HG03103 (cell line): ENCODE data around the gene HMGA1.

Source experiments
- ATAC-seq: cut with Tn5 transposase; IDR thresholded peaks from one replicate; pipeline ENCODE4 v1.9.1; 2021; ENCODE audit warnings: low read depth; ENCODE audit not compliant: unreplicated experiment

The HMGA1 gene

GRCh38 chr6:34223956-34224940, 12.4 kb upstream of the HMGA1 start:
- peak; percentile 85 for ATAC-seq

GRCh38 chr6:34225551-34225950, 11.1 kb upstream of the HMGA1 start:
- ATAC-seq = no peak

DNA sequence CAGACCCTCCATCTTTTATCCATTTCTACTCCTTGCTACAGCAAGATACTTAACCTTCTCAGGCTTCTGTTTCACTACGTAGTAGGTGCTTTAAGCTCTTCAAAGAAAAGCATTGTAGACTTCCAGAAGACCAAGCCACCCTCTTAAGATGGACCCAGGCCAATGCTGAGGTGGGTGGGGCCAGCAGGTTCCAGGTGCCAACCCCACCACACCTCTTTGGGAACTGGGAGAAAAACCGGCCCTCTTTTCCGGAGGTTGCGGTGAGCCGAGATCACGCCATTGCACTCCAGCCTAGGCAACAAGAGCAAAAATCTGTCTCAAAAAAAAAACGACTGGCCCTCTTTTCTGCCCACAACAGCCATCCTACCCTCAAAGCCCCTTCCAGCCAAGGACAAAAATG, 10.6 kb upstream of the HMGA1 start:
- ATAC-seq = no peak

GRCh38 chr6:34226731-34227586, 9.7 kb upstream of the HMGA1 start:
- ATAC-seq = no peak

- no peak for ATAC-seq
Observed at GRCh38 chr6:34227761-34228421, 8.8 kb upstream of the HMGA1 start.

DNA sequence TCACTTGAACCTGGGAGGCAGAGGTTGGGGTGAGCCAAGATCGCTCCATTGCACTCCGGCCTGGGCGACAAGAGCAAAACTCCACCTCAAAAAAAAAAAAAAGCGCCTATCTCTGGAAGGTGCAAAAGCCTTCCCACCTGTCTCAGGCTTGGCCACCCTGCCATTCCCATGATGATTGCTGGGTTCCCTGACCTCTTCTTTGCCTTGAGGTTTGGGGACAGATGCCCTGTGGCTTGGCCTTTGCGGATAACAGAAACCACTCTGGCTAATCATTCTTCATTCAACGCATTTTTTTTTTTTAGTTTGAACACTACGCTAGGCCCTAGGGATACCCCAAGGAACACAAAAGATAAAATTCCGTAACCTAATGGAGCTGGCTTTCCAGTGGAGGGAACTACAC, 6.8 kb upstream of the HMGA1 start:
- ATAC-seq = no peak

GRCh38 chr6:34230653-34231371, 5.9 kb upstream of the HMGA1 start:
- no peak for ATAC-seq

DNA sequence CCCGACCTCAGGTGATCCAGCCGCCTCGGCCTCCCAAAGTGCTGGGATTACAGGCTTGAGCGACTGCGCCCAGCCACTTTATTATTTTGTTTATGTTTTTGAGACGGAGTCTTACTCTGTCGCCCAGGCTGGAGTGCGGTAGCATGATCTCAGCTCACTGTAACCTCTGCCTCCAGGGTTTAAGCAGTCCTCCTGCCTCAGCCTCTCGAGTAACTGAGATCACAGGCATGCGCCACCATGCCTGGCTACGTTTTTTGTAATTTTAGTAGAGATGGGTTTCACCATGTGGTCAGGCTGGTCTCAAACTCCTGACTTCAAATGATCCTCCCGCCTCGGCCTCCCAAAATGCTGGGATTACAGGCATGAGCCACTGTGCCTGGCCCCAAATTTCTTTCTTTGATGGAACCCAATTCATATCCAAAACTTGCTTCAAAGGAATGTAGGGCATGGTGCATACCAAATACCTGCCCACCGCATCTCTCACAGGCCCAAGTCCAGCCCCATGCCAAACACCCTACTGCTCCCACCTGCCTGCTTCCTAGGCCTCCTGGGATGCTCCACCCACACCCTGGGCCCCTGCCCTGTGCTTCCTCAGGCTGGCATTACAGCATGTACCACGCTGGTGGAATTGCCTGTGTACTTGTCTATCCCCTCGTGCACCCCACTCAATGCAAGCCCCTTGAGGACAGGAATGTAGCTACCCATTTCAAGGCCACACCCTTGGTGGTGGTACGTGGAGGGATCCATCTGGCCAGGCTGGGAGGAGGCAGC, 4.9 kb upstream of the HMGA1 start:
- ATAC-seq = no peak

GRCh38 chr6:34232901-34233300, 3.8 kb upstream of the HMGA1 start:
- no peak for ATAC-seq

DNA sequence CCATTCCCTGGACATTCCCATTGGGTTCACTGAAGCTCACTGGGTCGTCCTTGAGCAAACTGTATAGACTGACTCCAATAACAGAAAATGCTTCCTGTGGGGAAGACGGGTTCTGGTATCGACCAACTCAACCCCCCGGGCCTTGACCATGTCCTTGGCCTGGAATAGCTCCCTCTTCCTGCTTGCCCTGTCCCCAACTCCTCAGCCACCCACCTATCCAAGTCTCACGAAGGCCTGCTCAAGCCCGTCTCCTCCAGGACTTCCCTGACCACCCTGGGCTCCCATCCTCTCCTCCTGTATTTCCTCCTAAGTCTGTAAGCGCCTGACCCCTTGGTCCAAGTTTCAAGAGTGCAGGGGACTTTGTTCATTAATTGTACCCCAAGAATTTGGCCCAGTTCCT, 2.8 kb upstream of the HMGA1 start:
- no peak for ATAC-seq

- no peak for ATAC-seq
Observed at GRCh38 chr6:34234667-34235306, 1.9 kb upstream of the HMGA1 start.

DNA sequence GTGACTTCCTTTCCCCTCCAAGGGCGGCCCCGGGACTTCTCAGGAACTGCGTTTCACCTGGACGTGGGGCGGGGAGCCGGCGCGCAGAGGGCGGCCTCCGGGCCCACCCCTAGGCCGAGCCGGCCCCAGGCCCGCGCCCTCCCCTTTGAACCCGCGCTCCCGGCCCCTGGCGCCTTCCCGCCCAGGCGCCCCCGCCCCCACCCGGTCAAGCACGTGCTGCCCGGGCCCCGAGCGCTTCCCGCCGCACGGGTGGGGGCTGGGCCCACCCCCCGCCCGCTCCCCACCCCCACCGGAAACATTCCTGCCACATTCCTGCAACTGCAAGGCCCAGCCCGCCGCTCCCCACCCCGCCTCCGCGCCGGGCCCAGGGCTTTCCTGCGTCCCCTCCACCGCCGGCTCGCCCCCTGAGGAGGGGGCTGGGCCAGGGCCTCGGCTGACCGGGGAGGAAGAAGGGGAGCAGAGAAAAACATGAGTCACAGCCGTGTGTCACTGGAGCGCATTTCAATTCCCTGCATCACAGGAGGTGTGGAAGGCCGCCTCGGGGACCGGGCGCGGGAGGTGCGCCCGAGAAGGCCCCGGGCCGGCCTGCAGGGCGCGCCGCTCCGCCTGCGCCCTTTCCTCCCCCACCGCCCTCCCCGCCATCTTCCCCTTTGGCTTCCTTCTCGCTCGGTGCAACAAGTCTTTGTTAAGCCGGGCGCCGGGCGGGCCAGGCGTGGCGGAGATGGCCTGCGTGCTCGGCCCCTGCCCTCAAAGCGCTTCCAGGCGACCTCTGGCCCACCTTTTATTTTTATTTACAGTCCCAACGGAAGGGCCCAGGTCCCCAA, 1.2 kb upstream of the HMGA1 start:
- no peak for ATAC-seq

DNA sequence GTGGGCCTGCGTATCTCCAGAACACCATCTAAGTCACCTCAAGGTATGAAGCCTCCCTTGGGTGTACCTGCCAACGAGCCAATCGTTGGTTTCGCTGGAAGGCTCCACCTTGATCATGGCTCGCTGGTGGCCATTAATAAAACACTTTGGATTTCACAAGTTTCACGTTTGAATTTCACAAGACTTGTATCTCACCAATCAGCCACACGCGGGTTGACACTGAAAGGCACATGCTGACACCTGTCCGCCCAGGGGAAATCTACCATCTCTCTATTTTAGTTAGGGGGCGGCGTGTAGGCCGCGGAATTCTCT, 586 bp upstream of the HMGA1 start:
- ATAC-seq = no peak

DNA sequence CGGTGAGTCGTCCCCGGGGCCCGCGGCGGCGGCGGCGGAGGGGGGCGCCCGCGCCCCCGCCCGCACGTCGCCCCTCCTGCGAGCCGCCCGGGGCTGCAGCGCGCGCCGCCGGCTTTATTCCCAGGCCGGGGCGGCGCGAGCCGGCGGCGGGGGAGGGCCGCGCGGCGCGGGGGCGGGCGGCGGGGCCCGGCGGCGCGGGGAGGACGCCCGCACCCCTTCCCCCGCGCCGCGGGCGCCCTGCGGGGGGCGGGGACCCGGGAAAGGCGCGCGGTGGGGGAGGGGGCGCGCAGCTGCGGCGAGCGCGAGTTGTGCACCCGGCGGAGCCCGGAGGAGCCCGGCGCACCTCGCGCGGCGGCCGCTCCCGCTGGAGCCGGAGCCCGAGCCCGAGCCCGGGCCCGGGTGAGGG, 646 bp downstream of the HMGA1 start:
- ATAC-seq = peak; percentile 3

GRCh38 chr6:34237722-34238584, 1.3 kb downstream of the HMGA1 start:
- no peak for ATAC-seq

DNA sequence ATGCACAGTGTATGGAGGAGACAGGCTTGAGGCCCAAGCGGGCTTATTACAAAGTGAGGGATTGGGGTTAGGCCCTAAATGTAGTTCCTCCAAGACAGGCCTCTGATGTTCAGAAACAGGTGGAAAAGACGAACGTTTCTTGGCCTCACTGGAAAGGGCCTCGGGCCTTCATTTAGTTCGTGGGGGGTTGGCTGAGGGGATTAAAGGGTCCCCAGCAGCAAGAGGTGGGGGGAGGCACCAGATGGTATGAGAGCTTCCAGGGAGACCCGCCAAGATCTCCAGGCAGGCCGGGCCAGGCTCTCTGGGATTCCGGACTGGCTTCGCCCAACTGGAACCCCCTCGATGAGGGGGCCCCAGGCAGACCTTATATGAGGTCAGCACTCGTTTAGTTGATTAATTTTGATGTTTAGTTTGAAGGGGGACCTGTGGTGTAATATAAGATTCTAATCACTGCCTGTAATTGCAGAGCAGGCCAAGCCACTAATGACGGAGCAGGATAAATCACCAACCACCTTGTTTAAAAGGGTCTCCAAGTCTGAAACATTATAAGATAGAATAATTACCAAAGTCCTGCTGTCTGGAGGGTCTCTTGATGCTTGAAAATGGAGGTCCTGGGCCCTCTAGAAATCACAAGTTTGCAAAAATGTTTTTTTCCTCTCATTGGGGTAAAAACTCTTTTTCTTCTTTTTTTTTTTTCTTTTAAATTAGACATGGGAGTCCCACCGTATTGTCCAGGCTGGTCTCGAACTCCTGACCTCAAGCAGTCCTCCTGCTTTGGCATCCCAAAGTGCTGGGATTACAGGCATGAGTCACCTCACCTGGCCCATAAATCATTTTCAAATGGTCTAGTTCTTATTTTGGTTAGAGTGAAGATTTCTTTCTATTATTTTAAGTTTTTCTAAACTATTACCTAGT, 2.2 kb downstream of the HMGA1 start:
- ATAC-seq = no peak

DNA sequence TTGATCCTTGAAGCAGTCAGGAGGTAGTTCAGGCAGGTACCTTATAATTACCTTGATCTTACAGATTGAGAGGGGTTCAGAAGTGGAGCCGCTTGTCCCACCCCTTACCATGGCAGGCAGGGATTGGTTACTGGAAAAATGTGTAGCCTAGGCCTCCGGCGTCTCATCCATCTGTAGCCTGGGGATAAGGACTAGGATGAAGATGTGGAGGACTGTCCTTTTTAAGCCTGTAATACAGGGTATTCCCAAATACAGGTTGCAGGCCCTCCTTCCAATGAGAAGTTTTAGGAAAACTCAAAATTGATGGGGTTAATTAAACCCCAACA, 2.8 kb downstream of the HMGA1 start:
- ATAC-seq = no peak
